GM06990 (cell line): ENCODE results near the gene GSK3B.

Source experiments
- DNase-seq: peaks from one replicate; pipeline ENCODE4 v3.0.0-alpha.2; 2011; ENCODE audit not compliant: insufficient read length; ENCODE audit errors: extremely low read depth
- H3K27me3 ChIP-seq: replicated peaks from 2 replicates; pipeline ENCODE4 v1.6.0; 2011; ENCODE audit warnings: low read length; ENCODE audit not compliant: control insufficient read depth, insufficient read depth
- H3K36me3 ChIP-seq: 2 replicates; pipeline ENCODE4 v1.5.1; 2011; ENCODE audit warnings: low read length; ENCODE audit not compliant: control insufficient read depth, insufficient read depth
- H3K4me3 ChIP-seq: replicated peaks from 2 replicates; pipeline ENCODE4 v1.5.1; 2011; ENCODE audit warnings: low read depth, mild to moderate bottlenecking, control low read depth, low read length
- CTCF ChIP-seq: IDR thresholded peaks from 2 replicates; pipeline ENCODE4 v1.5.1; 2011; ENCODE audit warnings: low read length, control low read depth, mild to moderate bottlenecking, inconsistent platforms; ENCODE audit not compliant: insufficient read depth, poor library complexity, severe bottlenecking

The GSK3B gene

GRCh38 chr3:120028271-120029047 is 65.8 kb downstream of the GSK3B start:
- Histone ChIP-seq H3K36me3 (peaks cover 1% of the 10 kb centered on the region), H3K27me3 (no peaks in the 10 kb centered on the region), H3K4me3 (no peak overlapping the region)
- DNase-seq, result no peak
- TF ChIP-seq CTCF, result no peak

GRCh38 chr3:120027226-120027625 is 67.0 kb downstream of the GSK3B start:
- Histone ChIP-seq H3K4me3 (no peak overlapping the region), H3K36me3 (peaks cover 1% of the 10 kb centered on the region), H3K27me3 (no peaks in the 10 kb centered on the region)
- no peak for DNase-seq
- no peak for TF ChIP-seq CTCF

- Histone ChIP-seq H3K36me3 (peaks cover 1% of the 10 kb centered on the region), H3K27me3 (no peaks in the 10 kb centered on the region), H3K4me3 (no peak overlapping the region)
- no peak for TF ChIP-seq CTCF
- no peak for DNase-seq
Measured at GRCh38 chr3:120025520-120025919, 68.7 kb downstream of the GSK3B start.

GRCh38 chr3:120024103-120024502 is 70.1 kb downstream of the GSK3B start:
- Histone ChIP-seq H3K36me3 (peaks cover 1% of the 10 kb centered on the region), H3K4me3 (no peak overlapping the region), H3K27me3 (no peaks in the 10 kb centered on the region)
- DNase-seq, result no peak
- TF ChIP-seq CTCF, result no peak

GRCh38 chr3:120022729-120023128 is 71.5 kb downstream of the GSK3B start:
- Histone ChIP-seq H3K4me3 (no peak overlapping the region), H3K36me3 (peaks cover 1% of the 10 kb centered on the region), H3K27me3 (no peaks in the 10 kb centered on the region)
- TF ChIP-seq CTCF, result no peak
- no peak for DNase-seq
